Hematopoietic multipotent progenitor cell (in vitro differentiated cells): ENCODE results near the gene PPP2R5C. TPM values are rescaled to one million over a fixed set of nuclear protein-coding genes. Genes with fewer than 3 reads are reported as not detected.
"Not testable (repeated sequence)": the region's sequence is repeated elsewhere in the genome, so short reads cannot be mapped to it uniquely, and the experiment has no call there.

ENCODE experiments used
- DNase-seq, 3 donors: peaks; one replicate each; pipeline ENCODE4 v3.0.0-alpha.2; 2011 to 2015; ENCODE audit warnings: low read depth in 2 of 3, low spot score in 2 of 3
- total RNA-seq: library from RNA; depleted of rRNA; stranded (reverse); fragments of >200 nt; gene quantifications from one replicate; pipeline ENCODE4 v1.2.3, GENCODE V29; 2012

The PPP2R5C gene
- total RNA-seq, 1 donor: 51.2 TPM

- not testable (repeated sequence) for DNase-seq
Observed at GRCh38 chr14:101744382-101744781, 17.1 kb upstream of the PPP2R5C start.

DNA sequence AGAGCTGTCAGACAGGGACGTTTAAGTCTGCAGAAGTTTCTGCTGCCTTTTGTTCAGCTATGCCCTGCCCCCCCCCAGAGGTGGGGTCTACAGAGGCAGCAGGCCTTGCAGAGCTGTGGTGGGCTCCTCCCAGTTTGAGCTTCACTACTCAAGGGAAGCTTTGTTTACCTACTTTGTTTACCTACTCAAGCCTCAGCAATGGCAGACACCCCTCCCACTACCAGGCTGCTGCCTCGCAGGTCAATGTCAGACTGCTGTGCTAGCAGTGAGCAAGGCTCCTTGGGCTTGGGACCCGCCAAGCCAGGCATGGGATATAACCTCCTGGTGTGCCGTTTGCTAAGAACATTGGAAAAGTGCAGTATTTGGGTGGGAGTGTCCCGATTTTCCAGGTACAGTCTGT is 11.8 kb upstream of the PPP2R5C start:
- DNase-seq: not testable (repeated sequence)

GRCh38 chr14:101754893-101755292 is 6.6 kb upstream of the PPP2R5C start:
- DNase-seq: no peak

GRCh38 chr14:101755591-101756324 is 5.8 kb upstream of the PPP2R5C start:
- no peak for DNase-seq

- no peak for DNase-seq
Observed at GRCh38 chr14:101757064-101757838, 4.3 kb upstream of the PPP2R5C start.

GRCh38 chr14:101757839-101758211 is 3.7 kb upstream of the PPP2R5C start:
- DNase-seq: no peak

DNA sequence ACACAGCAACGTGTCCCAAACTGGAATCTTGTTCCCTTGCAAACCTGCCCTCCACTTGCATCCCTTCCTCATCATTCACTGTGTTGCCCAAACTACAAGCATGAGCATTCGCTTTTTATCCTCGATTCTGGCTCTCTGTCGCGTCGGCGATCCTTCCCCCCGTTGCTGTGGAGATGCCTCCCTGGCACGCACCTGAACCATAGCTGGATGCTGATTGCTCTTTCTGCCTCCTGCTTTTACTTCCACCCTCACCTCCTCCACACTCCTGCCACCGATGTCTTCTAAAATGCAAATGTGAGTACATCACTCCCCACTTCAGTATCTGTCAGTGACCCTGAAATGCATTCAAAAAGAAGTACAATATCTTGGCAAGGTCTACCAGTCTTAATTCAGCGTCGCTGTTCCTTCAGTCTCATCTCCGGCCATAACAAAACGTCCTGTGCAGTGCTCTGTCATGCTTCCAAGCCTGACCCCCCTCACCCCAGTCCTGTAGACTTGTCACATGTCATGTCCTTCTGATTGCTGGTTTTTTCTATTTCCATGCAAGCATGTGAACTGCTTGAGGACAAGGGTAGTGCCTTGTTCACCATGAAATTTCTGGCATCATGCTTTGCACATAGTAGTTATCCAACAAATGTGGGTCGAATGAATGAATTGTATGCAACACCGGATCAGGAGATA is 2.5 kb upstream of the PPP2R5C start:
- DNase-seq: no peak

GRCh38 chr14:101760138-101761011 is 1.1 kb upstream of the PPP2R5C start:
- DNase-seq: peak; percentile 94 to 96 (median 95)

DNA sequence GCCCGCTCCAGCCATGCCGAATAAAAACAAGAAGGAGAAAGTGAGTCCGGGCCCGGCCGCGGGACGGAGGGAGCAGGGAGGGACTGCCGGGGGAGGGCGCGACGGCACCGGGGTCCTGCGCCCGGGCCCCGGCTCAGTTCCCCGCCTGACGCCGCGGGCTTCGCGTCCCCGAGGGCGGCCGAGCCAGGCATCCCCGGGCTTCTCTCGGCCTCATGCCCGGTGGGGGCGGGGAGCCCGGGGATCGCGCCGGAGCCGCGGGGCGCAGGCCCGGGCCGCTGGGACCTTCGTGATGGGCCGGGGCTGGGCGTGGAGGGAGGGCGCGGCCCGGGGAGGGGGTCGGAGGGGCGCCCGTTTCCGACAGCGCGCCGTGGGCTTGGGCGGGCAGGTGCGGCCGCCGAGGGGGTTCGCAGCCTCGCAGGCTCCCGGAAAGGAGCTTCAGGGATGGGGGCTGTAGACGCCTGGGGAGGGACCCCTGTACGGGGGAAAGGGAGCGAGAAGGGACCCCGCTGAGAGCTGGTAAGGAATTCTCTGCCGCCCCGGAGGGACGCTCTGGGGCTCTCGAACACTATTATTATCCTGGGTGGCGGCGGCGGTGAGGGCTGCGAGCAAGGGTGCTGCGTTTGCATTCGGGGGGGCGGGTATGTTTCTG is 496 bp downstream of the PPP2R5C start:
- peak in 1 of 3 donors; percentile 26 for DNase-seq

DNA sequence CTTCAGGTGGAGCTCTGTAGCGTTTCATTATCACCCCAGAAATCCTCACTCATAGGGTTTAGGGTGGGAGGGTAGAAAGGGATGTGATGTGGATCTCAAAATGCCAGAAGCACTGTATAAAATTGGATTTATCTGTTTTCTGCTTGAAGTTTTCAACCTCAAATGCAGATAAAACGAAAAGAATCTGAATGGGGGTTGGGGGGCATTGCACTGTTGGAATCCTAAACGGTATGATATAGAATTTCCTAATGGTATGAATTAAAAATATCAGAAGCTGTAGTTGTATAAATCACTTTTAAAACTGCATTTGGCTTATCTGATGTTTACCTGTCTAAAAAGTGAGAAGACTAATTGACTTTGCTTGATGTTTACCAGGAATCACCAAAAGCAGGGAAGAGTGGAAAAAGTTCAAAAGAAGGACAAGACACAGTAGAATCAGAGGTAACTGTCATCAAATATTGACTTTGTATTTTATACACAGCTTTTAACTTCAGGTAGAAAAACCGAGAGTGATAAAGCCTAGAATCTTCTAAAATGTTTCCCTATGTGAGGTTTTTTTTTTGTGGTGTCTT is 1.1 kb downstream of the PPP2R5C start:
- no peak for DNase-seq

DNA sequence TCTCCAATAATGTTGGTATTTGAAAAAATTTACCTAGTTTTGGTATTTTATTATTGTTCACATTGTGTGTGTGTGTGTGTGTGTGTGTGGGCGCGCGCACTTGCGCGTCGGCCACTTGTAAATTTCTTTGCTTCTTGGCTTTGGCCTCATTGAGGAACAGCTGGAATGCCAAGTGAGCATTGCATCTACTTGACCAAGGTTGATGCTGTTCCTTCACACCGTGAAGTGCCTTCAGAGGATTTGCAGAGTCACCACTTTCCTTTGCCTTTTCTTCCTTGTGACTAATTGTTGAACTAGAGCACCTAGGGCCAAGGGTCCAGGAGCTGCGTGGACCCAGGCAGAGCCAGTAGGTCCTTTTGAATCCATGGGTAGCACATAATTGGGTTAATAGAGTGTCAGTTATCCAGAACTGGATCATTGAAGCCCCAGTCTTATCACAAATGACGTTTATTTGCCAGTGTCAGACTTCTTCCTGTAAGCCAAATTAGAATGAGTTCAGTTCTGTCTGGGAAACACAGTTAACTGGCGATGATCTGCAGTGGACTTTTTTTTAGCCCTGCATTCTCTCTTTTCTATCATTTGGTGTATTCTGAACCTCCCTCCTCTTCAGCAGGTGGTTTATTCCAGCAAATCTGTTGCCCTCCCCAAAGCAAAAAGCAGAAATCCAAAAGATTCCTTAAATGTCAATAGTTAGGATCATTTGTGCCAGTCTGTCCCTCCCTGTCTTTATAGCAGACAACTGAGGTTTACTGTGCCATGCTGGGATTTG is 2.6 kb downstream of the PPP2R5C start:
- no peak for DNase-seq

- DNase-seq: no peak
Observed at GRCh38 chr14:101767618-101768362, 6.3 kb downstream of the PPP2R5C start.

DNA sequence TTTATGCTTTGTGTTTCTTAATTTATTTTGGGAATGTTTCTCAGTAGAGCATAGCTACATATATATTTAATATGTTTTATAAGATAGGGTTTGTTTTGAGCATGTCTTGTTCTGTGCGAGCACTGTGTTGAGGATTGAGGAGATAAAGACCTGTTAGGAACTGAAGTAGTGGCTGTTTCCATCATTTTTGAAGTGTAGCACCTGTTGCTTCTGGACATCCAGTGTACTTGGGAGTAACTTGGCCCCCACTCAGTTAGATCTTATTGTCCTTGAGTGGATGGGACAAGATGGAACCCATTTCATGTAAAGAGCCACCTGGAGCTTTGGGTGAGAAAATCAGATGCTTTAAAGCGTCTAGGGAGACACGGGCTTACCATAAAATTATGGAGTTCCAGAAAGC is 8.7 kb downstream of the PPP2R5C start:
- no peak for DNase-seq

DNA sequence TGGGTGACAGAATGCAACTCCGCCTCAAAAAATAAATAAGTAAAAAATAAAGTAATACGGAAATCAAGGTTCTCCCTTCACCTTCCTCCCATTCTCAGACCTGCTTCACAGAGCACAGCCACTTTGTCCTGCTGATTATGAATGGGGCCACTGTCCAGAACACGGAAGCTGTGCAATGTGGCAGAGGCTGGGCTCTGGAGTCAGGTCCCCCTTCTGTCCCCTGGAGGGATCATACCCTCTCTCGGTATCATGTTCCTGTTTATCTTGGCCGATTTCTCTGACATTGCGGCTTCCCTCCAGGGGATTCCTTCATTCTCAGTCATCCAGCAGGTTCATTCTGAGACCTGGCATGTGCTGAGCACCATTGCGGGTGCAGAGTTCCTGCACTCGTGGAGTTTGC is 11.3 kb downstream of the PPP2R5C start:
- DNase-seq: no peak

DNA sequence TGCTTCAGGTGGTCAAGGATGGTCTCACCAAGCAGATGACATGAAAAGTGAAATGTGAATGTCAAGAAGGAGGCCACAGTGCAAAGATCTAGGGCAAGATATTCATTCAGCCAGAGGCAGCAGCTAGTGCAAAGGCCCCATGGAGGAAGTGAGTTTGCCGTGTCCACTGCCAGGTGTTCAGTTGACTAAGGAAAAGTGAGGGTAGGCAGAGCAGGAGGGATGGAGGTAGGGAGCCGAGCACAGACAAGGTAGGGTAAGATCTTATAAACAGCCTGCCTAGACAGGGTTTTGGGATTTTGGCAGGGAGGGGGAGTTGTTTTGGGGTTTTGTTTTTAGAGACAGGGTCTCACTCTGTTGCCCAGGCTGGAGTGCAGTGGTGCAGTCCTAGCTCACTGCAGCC is 11.9 kb downstream of the PPP2R5C start:
- no peak for DNase-seq

GRCh38 chr14:101774006-101774795 is 12.7 kb downstream of the PPP2R5C start:
- no peak for DNase-seq

DNA sequence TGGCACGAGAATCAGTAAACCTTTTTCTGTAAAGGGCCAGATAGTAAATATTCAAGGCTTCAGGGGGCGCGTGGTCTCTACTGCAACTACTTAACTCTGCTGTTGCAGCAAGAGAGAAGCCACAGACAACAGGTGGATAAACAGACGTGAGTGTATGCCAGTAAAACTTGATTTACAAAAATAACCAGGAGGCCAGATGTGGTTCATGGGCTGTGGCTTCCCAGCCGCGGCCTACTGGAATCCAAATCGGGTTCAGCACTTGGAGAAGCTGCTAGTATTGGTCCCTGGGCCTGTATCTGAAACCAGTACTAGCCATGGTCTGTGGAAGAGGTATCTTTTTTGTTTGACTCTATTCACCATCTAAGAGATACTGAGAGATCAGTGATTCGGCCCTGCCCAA is 13.3 kb downstream of the PPP2R5C start:
- DNase-seq: no peak

DNA sequence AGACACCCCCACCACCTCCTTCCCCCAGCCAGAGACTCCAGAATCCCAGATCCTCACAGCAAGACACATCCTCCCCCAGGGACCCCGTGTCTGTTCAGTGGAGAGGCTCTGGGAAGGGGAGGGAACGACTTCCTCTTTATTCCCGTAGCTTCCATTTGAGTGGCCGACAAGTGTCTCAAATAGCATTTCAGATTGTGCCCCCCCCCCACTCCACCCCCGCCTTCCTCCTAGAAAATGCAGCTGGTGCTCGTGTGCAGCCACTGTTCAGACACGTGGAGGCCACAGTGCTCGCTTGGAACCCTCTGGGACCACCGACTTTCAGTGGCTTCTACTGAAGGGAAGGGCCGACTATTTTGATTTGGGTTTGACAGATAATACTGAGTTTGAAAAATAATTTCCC is 14.3 kb downstream of the PPP2R5C start:
- DNase-seq: no peak
